Pons (tissue), 1 donor: Measurements from ENCODE around the gene OPCML.
A peak's percentile ranks its signal among the peaks of the same experiment; 100 is the strongest.

Experiments used
- DNase-seq: peaks from one replicate; pipeline ENCODE4 v3.0.0-alpha.2; 2016; ENCODE audit warnings: low spot score

The OPCML gene

DNA sequence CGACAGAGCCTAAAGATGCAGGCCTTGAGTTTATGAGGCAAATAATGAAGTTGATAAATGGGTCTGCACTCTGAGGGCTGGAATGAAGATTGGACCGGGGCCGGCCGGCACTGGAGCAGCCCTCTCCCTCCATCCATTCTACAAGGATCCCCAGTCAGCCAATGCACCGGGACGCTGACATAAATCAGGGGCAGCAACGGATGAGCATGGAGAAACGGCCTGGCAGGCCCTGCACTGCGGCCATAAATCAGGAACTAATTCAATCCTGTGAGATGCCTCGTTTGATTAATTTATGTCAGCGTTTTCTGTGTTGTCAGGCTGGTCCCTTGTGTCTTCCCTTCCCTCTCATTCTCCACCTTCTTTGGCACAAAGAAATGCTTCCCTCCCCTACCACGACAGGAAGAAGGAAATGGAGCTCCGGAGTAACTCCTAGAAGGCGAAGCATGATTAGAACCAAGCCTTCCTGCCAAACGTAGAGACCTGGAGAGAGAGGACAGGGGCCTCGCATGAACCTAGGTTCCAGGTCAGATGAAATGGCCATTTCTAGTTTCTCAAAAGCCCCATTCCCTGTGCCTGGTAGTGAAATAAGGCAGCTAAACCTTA lies 358.4 kb downstream of the OPCML start:
- no peak for DNase-seq

DNA sequence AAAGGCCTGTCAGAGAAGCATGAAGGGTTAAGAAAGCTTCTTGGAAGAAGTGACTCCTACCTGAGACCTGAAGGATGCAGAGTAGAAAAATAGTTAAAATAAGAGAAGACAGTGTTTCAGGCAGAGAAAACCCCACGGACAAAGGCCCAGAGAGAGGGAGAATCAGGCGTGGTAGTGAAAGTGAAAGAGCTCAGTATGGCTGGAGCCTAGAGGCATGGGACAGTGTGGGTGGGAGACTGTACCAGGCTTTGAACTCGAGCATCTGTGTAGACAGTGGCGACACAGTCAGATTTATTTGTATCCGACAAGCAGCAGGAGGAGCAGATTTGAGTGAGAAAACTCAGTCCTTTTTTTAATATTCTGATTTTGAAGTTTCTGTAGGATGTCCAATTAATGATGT lies 360.0 kb downstream of the OPCML start:
- DNase-seq, result no peak

DNA sequence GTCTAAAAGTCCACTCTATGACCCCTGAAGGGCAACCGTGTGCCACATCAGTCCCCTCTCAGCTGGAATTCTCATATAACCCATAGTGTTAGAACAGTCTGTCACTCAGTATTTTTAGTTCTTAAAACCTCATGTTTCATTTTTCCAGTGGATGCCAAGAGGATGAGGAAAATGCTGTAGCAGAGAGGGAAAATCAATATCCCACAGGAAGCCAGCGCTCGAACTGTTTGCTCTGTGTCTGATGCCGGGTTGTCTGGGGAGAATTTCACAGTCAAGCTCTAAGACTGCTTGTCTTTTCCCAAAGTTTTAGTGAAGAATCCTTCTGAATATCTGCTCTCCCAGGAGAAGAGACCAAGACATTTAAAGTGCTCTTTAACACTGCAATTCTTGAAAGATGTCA lies 360.9 kb downstream of the OPCML start:
- no peak for DNase-seq

DNA sequence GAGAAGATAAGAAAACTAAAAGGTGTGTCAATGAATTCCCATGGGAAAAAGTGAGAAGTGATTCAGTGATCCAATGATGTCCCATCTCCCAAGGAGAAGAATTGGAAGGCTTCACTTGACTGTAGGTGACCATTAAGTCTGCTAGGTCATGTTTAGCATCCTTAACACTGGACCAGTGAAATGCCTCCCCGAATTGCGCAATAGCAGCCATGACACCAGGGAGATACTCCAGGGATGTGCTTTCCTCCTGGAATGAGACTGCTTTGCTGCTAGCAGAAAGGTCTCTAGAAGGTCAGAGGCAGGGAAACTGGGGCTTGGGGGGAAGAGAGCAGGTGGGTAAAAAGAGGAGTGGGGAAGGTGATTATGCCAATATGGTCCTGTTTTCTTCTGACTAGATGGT lies 364.3 kb downstream of the OPCML start:
- DNase-seq, result no peak

DNA sequence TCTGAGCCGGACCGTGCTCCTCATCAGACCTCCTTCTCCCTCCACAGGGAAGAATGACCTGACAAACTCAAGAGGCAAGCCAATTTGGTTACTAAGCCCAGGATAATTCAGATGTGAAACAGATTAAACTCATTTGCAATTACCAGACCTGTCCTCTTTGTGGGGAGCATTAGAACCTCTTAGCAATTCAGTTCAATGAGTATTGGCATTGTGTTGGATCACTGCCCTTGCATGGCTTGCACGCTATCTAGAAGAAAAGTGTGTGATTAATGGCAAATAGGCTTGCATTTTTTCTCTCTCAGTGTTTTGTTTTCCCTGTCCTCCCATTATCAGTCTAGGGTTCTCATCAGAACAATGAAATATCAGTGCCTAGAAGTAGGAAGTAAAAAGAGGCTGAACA lies 365.6 kb downstream of the OPCML start:
- DNase-seq, result no peak

DNA sequence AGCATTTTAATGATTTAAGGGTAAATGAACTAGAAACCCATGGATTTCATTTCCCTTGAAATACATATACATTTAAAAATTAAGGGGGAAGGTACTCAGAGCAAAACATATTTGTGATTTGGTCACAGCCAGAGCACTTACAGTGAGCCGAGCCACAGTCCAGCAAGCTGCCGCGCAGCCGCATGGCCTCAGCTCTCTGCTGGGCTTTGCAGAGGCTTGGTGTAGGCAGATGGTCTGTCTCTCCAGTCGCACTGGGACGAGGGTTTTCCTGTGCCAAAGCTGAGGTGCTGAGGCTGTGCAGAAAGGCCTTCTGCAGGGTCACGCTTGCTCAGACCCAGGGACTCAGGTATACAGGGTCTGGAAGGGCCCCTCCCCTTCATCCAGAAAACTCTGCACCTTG lies 367.3 kb downstream of the OPCML start:
- DNase-seq, result no peak

DNA sequence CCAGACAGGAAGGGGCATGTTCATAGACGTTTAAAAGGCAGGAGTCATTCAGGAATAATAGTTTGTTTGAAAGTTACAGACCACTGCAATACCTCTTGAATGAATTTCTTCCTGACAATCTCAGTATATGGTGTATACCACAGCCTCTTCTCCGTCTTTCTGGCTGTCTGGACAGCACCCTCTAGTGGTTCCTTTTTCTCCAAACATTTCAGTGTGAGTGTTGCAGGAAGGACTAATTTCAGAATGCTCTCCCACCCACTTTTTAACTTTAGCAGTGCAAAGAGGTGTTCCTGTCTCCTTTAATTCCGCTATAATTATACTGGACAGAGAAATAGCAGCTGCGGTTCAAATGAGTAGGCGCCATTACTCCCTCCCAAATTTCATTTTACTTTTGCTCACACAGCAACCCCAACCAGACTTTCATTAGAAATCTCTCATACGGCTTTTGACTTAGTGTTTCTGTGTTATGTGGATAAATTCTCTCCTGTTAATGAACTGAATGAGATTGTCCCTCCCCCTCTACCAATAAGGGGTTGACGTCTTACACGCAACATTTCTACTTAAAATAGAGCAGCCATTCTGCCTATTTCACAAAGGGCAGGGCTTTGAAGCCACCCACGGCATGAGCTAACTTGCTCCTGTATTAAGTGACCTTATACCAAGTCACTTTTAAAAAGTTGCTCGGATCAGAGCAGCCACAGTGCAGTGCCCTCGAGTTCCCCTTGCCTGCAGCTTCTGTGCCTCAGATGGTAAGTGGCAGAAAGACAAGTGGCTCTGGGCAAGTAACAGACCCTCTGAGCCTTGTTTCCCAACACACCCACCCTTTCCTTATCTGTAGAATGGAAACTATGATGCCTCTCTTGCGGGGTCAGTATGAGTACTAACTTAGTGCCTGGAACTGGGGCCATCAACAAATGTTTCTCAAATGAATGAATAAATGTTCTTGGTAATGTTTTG lies 368.6 kb downstream of the OPCML start:
- DNase-seq, result peak; percentile 75

DNA sequence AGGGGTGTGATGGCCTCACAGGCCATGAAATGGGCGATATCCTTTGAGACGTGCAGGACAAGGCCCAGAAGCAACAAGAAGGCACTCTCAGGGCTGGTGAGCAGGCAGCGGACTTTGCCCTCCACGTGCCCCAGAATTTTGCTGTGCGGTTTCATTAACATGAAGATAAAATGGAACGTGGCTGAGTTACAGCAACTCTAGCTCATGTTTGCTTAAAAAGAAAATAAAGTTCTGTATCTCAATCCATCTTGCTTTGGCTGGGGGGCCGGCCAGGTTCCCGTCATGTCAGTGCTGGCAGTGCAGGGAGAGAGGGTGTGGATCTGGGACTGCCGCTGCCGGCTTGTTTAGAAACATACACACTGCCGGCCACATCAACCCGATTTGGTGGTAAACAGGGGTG lies 370.1 kb downstream of the OPCML start:
- DNase-seq, result no peak

DNA sequence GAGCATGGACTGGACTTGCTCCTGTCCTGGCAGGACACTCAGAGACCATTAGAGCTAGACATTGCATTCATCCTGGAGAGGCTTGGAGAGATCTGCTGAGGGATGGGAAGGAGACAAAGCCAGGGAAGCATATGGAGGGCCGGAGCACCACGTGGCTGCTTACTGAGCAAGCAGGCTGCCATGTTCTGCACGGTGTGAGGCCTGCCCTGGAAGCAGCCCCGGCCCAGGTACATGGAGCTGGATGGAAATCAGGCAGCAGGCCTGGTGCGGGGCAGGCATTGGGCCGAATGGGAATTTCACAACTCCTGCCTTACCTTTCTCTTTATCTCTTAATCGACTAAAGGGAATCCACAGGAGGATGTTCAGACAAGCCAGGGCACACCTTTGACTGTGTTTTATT lies 371.5 kb downstream of the OPCML start:
- no peak for DNase-seq

DNA sequence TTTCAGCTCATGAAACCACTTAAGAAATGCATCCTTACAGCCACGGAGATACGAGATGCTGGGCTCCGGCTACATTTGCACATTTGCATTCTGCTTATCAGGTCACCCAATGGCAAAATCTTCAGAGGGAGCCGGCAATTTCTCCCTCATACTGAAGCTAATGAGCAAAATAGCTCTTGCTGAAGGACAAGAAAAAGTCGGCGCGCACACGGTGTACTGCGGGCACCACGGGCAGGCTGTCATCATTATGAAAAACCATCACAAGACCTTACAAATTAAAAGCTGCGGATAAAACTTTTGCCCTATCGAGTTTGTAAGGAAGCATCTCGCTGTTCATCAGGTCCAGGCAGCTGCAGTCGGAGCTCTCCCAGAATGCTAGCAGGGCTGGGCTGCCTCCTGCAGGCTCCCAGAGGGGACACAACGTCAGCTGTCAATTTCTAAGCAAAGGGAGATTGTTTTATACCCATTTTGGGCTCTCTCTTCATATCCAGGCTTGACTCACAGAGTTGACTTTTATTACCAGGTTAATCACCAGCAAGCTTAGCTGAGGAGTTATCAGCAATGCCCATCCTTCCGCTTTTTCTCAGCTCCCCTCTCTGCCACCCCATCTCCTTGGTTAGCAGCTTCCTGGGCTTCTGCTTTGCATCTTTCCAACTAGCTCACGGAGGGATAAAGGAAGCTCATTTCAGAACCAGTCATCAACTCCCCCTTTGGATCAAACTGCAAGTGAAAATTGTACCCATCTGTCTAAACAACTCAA lies 375.1 kb downstream of the OPCML start:
- DNase-seq, result peak; percentile 27

DNA sequence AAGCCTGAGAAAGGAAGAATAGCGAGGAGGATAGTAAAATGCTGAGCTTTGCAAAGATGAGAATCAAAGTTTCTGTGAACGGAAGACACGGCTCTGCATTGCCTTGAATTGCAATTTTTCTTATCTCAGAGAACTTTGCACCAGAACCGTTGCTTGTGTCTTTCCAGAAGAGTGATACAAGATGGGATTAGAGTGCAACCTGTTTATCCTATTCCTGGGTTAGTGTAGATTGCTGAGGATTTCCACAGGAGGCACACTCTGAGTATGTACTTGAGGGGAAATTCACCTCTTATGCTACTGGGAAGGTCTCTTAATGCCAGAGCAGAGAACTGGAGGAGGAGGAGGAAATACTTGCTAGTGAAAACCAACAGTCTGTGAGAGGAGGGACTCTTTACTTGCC lies 377.5 kb downstream of the OPCML start:
- no peak for DNase-seq

DNA sequence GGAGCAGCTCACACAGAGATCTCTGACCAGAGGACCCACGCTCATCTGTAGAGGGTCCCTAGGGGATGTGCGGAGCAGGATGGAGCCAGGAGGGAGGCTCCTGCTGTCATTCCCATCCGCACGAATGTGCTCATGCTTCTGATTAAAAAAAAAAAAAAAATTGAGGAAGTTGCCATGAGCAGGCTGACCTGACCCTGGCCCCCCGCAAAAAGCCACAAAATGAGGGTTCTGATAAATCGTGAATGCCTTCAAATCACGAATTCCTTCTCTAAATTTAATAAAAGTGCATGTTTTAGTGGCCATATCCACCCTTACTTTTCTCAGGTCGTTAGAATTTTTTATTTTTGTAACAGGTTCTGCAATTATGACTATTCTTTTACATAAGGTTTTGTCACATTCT lies 378.2 kb downstream of the OPCML start:
- DNase-seq, result no peak

DNA sequence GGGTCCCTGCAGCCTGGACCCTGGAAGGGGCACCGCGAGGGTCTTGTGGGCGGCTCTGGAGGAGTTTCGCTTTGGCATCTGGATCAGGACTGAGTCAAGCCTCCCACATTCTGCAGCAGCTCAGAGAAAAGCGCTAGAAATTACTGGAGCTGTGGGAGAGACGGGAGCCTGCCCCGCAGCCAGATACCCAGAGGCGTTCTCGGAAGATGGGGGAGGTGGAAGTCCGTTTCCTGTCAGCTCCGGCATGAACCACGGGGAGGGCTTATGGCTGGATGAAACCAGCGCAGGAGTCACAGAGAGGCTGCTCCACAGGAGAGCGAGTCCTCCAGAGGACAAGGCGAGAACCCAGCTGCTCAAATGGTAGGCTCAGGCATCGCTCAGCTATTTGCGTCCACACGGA lies 379.3 kb downstream of the OPCML start:
- no peak for DNase-seq

DNA sequence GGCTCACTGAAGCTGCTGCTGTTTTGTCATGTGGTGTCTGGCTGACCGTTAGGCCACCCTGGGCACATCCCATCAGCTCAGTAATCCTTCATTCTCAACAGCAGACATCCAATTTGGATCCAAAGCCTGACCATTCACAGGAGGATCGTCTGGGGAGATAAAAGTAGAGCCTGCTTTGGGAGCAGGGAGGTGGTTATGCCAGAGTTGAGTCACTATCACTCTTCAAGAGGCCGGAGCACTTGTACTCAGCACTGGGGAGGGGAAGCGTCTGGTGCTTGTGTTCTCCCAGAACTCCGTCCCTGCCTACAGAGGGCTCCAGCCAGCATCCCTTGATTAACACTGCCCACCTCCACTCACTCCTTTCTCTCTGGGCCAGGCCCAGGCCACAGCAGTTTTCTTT lies 382.6 kb downstream of the OPCML start:
- DNase-seq, result no peak

DNA sequence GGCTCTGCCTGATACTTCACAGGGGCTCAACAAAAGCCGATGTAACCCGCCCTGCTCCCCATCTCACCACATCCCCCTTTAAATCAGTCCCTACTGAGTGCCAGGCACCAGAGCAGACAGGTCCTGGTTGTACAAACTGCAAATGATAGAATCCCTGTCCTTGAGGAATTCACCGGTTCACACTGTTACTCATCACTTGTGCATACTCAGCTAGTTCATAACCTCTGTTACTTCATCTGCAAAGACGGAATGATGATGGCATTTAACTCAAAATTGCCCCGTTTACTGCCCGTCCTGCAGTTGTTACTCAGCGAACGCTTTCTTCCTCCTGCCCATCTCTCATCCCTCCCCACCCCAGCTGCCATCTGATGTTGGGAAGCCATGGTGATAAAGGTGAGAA lies 384.7 kb downstream of the OPCML start:
- DNase-seq, result no peak

DNA sequence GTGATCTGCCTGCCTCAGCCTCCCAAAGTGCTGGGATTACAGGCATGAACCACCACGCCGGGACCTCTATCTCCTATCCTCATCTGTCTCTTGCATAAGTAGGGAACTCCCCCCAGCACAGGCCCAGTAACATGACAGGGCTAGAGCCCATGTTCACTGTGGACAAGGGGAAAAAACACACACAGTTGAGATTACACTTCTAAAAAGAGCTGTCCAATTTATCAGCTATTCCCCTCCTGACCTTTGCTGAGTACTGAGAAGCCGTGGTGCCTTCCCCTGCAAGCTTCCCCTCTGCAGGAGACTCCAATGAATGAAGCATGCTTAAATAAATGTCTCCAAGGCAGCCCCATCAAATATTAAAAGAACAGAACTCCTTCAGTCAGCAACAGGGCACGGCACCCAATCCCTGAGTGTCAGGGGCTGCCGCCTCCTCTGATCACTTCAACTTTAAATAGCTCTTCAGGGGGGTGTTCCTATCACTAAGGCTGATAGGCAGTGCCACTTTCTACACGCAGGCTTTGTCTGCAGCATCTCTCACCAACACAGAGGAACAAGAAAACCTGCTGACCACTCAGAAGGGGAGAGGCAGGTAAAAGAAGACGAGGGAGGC lies 385.5 kb downstream of the OPCML start:
- no peak for DNase-seq

DNA sequence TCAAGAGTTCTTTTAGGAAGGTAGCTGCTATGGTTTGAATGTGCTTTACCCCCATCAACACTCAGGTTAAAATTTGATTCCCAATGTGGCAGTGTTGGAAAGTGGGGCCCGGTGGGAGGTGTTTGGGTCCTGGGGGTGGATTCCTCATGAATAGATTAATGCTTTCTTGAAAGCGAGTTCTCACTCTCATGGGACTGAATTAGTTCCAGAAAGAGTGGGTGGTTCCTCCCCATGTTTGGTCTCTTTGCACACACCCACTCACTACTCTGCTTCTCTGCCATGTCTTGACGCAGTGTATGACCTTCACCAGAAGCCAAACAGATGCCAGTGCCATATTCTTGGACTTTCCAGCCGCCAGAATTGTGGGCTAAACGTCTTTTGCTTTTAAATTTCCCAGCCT lies 394.4 kb downstream of the OPCML start:
- DNase-seq, result no peak

DNA sequence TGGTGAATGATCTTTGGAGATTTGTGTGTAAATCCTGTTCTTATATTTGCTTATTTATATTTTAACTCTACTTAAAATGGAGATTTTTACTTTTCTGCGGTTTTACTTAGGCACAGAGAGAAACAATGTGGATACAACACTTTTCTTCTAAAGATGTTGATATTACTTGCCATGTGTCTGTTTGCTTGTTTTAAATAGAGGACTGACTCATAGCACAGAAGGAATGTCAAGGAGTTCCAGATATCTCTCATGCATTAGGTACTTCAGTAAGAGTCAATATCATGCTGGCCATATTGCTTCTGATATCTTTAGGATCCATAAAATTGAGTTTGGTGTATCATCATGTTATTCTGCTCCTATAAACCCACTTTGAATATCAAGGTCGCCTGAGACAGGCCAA lies 395.0 kb downstream of the OPCML start:
- no peak for DNase-seq

DNA sequence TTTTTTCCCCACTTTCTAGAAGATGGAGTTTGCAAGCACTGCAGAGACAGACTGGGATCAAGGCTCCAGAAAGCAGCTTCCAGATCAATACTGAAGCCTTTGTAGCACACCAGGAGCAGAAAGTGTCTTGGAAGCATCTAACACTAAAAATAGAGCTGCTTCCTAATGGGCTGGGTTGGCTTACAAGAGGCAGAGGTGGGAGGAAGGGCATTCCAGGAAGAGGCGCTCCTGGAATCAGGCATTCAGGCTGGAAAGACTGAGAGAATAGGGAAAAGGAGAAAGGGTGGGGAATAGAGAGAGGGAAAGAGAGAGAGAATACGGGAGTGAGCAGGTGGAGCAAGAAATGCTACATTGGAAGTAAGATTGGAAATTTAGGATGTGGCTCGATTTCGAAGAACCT lies 395.9 kb downstream of the OPCML start:
- no peak for DNase-seq

DNA sequence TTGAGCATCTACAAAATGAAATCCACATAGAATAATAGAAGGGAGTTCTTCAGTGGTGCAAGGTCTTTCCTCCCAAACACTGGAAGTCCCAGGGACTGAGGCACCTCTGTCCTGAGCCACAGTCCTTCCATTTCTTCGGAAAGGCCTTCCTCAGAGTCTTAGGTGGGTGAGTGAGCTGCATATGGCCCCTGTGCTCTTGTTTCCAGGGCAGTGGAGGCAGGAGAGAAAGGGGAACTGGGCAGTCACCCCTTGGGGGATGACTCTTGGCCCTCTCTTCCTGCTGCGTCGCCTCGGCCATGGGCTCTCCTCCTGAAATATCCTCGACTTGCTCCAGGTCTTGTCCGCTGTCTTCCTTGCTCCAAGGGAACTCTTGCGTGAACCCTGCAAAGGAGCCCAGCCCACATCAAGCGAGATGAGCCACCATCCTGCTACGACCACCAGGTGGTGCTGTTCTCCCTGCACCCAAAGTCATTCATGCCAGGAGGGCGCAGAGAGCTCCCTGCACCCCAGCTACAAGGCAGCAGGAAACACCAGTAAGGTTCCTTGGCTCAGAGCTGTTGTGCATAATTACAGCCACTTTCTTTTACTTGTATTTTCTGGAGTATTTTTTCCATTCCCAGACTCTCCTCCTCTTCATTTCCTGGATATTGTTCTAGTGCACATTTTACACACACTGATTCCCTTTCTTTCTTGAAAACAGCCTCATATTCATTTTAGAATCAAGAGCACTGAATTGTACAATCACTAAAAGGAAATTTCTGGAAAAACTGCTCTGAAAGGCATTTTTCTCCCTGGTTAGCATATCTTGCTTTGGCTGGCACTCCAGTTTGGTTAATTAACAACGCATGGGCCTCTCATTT lies 397.8 kb downstream of the OPCML start:
- peak; percentile 68 for DNase-seq

DNA sequence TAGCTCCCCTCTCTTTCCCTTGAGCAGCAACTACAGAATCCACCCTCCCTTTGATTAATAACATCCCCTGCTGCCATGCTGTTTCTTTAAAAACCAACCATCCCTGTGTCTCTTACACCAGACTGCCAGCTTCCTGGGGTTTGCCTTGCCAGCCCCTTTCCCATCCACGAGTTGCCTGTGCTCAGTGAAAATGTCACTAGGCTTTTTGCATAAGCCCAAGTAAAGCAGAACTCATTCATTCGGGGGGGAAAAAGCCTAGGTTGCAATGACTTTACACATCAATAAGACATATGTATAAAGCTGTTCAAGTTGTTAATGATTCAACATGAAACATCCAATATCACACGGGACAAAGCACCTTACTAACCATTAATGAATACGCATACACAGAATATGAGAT lies 398.7 kb downstream of the OPCML start:
- DNase-seq, result no peak

DNA sequence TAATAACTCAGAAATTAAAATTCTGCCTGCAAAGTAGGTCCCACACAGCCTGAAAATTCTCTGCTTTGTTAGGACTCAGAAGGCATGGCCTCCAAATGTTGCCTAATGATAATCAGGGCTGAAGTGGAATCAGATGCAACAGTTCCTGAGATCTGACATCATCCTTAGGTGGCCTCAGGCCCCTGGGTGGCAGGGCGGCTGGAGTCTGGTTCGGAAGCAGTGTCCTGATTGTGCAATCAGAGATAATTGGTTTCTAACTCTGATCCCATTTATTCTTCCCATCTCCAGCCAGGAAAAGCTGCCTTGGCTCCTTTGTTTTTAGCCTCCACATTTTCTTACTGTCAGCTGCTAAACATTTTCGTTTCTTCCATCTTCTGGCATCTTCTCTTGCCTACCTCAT lies 399.3 kb downstream of the OPCML start:
- DNase-seq, result no peak
